NCI-H524 treated with DMSO at 0.1 percent for 48 hours (cell line): ENCODE results near the gene RAB12.
A peak's percentile ranks its signal among the peaks of the same experiment; 100 is the strongest.
"Not testable (repeated sequence)": the region's sequence is repeated elsewhere in the genome, so short reads cannot be mapped to it uniquely, and the experiment has no call there.

ENCODE experiments used
- DNase-seq: peaks from one replicate; lab custom pipeline; 2025; lab: John Stamatoyannopoulos, UW

The RAB12 gene

GRCh38 chr18:8647359-8647758, 38.1 kb downstream of the RAB12 start:
- DNase-seq, result not testable (repeated sequence)

GRCh38 chr18:8651478-8652261, 42.4 kb downstream of the RAB12 start:
- DNase-seq, result not testable (repeated sequence)

- no peak for DNase-seq
Observed at GRCh38 chr18:8654503-8655451, 45.5 kb downstream of the RAB12 start.

GRCh38 chr18:8656232-8656631, 47.0 kb downstream of the RAB12 start:
- DNase-seq, result no peak

- peak; percentile 85 for DNase-seq
Observed at GRCh38 chr18:8657050-8657820, 48.0 kb downstream of the RAB12 start.

GRCh38 chr18:8657873-8658470, 48.7 kb downstream of the RAB12 start:
- peak; percentile 46 for DNase-seq

- DNase-seq, result no peak
Observed at GRCh38 chr18:8658858-8659485, 49.7 kb downstream of the RAB12 start.

- no peak for DNase-seq
Observed at GRCh38 chr18:8659609-8660242, 50.5 kb downstream of the RAB12 start.

- no peak for DNase-seq
Observed at GRCh38 chr18:8660316-8660715, 51.1 kb downstream of the RAB12 start.

- peak; percentile 36 for DNase-seq
Observed at GRCh38 chr18:8661754-8662559, 52.7 kb downstream of the RAB12 start.

- DNase-seq, result peak; percentile 31
Observed at GRCh38 chr18:8662560-8663255, 53.5 kb downstream of the RAB12 start.

GRCh38 chr18:8667846-8668245, 58.6 kb downstream of the RAB12 start:
- DNase-seq, result no peak

GRCh38 chr18:8668381-8668780, 59.1 kb downstream of the RAB12 start:
- DNase-seq, result no peak

GRCh38 chr18:8669571-8669970, 60.3 kb downstream of the RAB12 start:
- no peak for DNase-seq

- no peak for DNase-seq
Observed at GRCh38 chr18:8673256-8674209, 64.3 kb downstream of the RAB12 start.

GRCh38 chr18:8675057-8675456, 65.8 kb downstream of the RAB12 start:
- no peak for DNase-seq

GRCh38 chr18:8681196-8681595, 72.0 kb downstream of the RAB12 start:
- no peak for DNase-seq

- no peak for DNase-seq
Observed at GRCh38 chr18:8684577-8684976, 75.3 kb downstream of the RAB12 start.
